Panc1 (cell line): ENCODE data around the gene HBG2. TPM values are rescaled to one million over a fixed set of nuclear protein-coding genes. Genes with fewer than 3 reads are reported as not detected.

ENCODE experiments used
- ATAC-seq: fragments of 200-7000 bp; cut with Tn5 transposase; 2 replicates; pipeline ENCODE4 v1.9.1; 2020; ENCODE audit warnings: mild to moderate bottlenecking, moderate library complexity
- BruUV-seq: library from RNA; stranded (reverse); fragments of 400-500 nt; replicated peaks from 2 replicates; lab custom pipeline; 2021; lab: Mats Ljungman, UMichigan
- CTCF ChIA-PET: fragments of 300-600 bp; sonication (Branson Sonifier 250); formaldehyde crosslinking; loops from one replicate; lab custom pipeline; 2022; ENCODE audit warnings: antibody characterized with exemption; lab: Charles Lee
- POLR2A ChIA-PET: fragments of 300-600 bp; sonication (Branson Sonifier 250); formaldehyde crosslinking; loops from one replicate; lab custom pipeline; 2022; ENCODE audit warnings: antibody characterized with exemption; lab: Charles Lee
- DNase-seq: peaks from one replicate; pipeline ENCODE4 v3.0.0-alpha.2; 2010; ENCODE audit warnings: low read depth, low spot score
- H3K27ac ChIP-seq: 2 replicates; pipeline ENCODE4 v1.5.1; 2011; ENCODE audit warnings: mild to moderate bottlenecking, low read length, inconsistent platforms
- H3K27me3 ChIP-seq: fragments of 200-500 bp; sonication (Bioruptor generic); 2 replicates; pipeline ENCODE4 v1.6.0; 2014; ENCODE audit warnings: low read length, inconsistent platforms; ENCODE audit not compliant: control insufficient read depth, insufficient read depth
- H3K36me3 ChIP-seq: fragments of 200-500 bp; sonication (Bioruptor generic); 2 replicates; pipeline ENCODE4 v1.5.1; 2014; ENCODE audit warnings: inconsistent platforms, mild to moderate bottlenecking, low read length, moderate library complexity; ENCODE audit not compliant: control insufficient read depth, insufficient read depth
- H3K4me1 ChIP-seq: 2 replicates; pipeline ENCODE4 v1.5.1; 2011; ENCODE audit warnings: inconsistent platforms, mild to moderate bottlenecking, low read length, moderate library complexity; ENCODE audit not compliant: control insufficient read depth, insufficient read depth
- H3K4me3 ChIP-seq, 2 experiments: 2 replicates each; pipeline ENCODE4 v1.5.1; 2011 to 2012; ENCODE audit warnings: low read depth in 2 of 2, low read length in 2 of 2, mild to moderate bottlenecking in 2 of 2, inconsistent platforms in 1 of 2, moderate library complexity in 1 of 2
- H3K9me3 ChIP-seq: fragments of 200-500 bp; sonication (Bioruptor generic); 2 replicates; pipeline ENCODE4 v1.5.1; 2014; ENCODE audit warnings: low read depth, mild to moderate bottlenecking, inconsistent platforms, low read length, moderate library complexity; ENCODE audit not compliant: control insufficient read depth, insufficient read depth
- CTCF ChIP-seq: fragments of 450-650 bp; IDR thresholded peaks from 2 replicates; pipeline ENCODE4 v1.5.1; 2017; ENCODE audit warnings: mild to moderate bottlenecking
- POLR2AphosphoS5 ChIP-seq: IDR thresholded peaks from 2 replicates; pipeline ENCODE4 v1.6.1; 2012; ENCODE audit warnings: mild to moderate bottlenecking, low read depth, low read length, moderate library complexity
- REST ChIP-seq, 2 experiments: IDR thresholded peaks; 2 replicates each; pipeline ENCODE4 v1.6.1; 2011 to 2012; ENCODE audit warnings: low read depth in 2 of 2, control low read depth in 1 of 2, low read length in 1 of 2, mild to moderate bottlenecking in 1 of 2, moderate library complexity in 1 of 2; ENCODE audit not compliant: insufficient read depth in 1 of 2
- SIN3A ChIP-seq: IDR thresholded peaks from 2 replicates; pipeline ENCODE4 v1.6.1; 2012; ENCODE audit warnings: low read depth, mild to moderate bottlenecking, low read length, moderate library complexity, borderline replicate concordance; ENCODE audit not compliant: insufficient read depth
- TCF7L2 ChIP-seq: IDR thresholded peaks from 2 replicates; pipeline ENCODE4 v1.6.1; 2011; ENCODE audit warnings: mild to moderate bottlenecking, low read depth, low read length, inconsistent platforms
- in situ Hi-C: cut with HindIII; loops from 2 replicates; pipeline ENCODE4 v1.10.0; 2016; ENCODE audit warnings: low sequenced_read_pairs, low pct_unique_long_range_greater_than_20kb
- intact Hi-C: fragments of 100-400 bp; cut with micrococcal nuclease; formaldehyde crosslinking; loops from one replicate; pipeline ENCODE4 v1.10.0; 2022; ENCODE audit not compliant: unreplicated experiment
- total RNA-seq: library from RNA; stranded (reverse); gene quantifications from one replicate; pipeline ENCODE4 v1.2.1, GENCODE V29; 2021; ENCODE audit not compliant: unreplicated experiment

Gene HBG2
- total RNA-seq, 1 experiment from 2014 or later: 6.5 TPM

- no peak within 1 kb of the TSS for H3K27ac ChIP-seq
- BruUV-seq: no TSS peak
- ChIA-PET CTCF (no interaction called here), POLR2A (no interaction called here)
- DNase-seq (no peak), ATAC-seq (no peak)
- H3K27me3 ChIP-seq: 0 out of 2 replicates have a peak, but pooled peaks cover 3% of the 10 kb centered on the region
- in situ Hi-C loops: no loop called here
- intact Hi-C loops: no loop called here
- H3K4me3 ChIP-seq: no peak within 1 kb of the TSS
- no peaks in the 10 kb centered on the region for H3K9me3 ChIP-seq
- TF ChIP-seq CTCF: no peak
- TF ChIP-seq REST (IDR thresholded peaks at IDR 0.05; ENCODE audit: insufficient read depth in 1 of 2, low read depth in 2 of 2, low read length in 1 of 2): no peak
- TF ChIP-seq POLR2AphosphoS5: no peak
- TF ChIP-seq SIN3A: no peak
- no peak for TF ChIP-seq TCF7L2
- H3K36me3 ChIP-seq: no peaks in the 10 kb centered on the region
- no peaks in the 10 kb centered on the region for H3K4me1 ChIP-seq
Measured at GRCh38 chr11:5301846-5302245, 47.3 kb upstream of the HBG2 start, which contains the start of gene OR51B4. Gene OR51B4 (minus strand): TSS chr11:5301946. CDS start chr11:5301946, 0 bp downstream.

- DNase-seq: no peak
- no peak for ATAC-seq
- peaks cover 5% of the 10 kb centered on the region; the same call in 1 of the 2 replicates for H3K27me3 ChIP-seq
- H3K9me3 ChIP-seq: no peaks in the 10 kb centered on the region
- no TSS peak for BruUV-seq
- H3K36me3 ChIP-seq: no peaks in the 10 kb centered on the region
- no peaks in the 10 kb centered on the region for H3K4me1 ChIP-seq
- no peak overlapping the region for H3K27ac ChIP-seq
- ChIA-PET CTCF (no interaction called here), POLR2A (no interaction called here)
- in situ Hi-C loops: no loop called here
- intact Hi-C loops: no loop called here
- TF ChIP-seq TCF7L2: no peak
- no peak for TF ChIP-seq REST (IDR thresholded peaks at IDR 0.05; ENCODE audit: insufficient read depth in 1 of 2, low read depth in 2 of 2, low read length in 1 of 2)
- no peak for TF ChIP-seq SIN3A
- no peak for TF ChIP-seq POLR2AphosphoS5
- no peak for TF ChIP-seq CTCF
- H3K4me3 ChIP-seq: no peak overlapping the region
Measured at GRCh38 chr11:5300251-5300650, 45.7 kb upstream of the HBG2 start.
